GM15510 (cell line): ENCODE results near the gene MXRA5.

ENCODE experiments used
- POLR2A ChIP-seq: IDR thresholded peaks from 3 replicates; pipeline ENCODE4 v1.6.1; 2011; ENCODE audit warnings: borderline replicate concordance; ENCODE audit not compliant: insufficient read length; ENCODE audit errors: extremely low read depth

MXRA5 gene

DNA sequence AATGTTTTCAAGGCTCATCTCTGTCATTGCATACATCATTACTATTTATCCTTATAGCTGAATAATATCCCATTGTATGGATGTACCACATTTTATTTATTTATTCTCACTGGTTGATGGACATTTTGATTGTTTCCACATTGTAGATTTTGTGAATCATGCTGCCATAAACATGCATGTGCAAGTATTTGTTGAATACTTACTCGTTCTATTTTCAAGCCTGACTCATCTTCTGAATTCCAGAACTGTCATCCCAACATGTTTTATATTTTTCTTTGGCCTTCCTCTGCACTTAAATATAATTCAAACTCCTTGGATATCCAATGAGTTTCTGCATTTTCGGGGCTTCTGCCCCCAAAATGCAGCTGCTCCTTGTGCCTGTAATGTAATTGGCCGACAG, 77.6 kb downstream of the MXRA5 start:
- no peak for TF ChIP-seq POLR2A

DNA sequence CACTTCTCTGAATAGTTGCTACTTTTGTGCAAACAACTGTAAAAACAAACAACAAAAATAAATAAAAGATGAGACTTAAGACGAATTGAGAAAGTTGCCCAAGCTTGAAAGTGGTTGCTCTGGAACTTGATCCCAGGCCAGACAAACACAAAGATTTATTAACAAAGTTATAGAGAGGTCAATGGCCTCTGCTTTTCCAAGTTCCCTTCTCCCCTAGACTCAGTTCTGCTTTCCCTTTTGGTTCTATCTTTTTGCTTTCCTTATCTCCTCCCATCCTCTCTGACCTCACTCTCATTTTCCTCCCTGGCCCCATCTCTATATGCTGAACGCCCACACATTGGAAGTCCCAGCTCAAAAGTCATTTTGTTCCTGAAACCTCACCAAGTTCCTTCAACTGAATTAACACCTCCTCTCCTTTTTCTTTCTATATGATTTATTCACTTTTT, 82.7 kb downstream of the MXRA5 start:
- no peak for TF ChIP-seq POLR2A

DNA sequence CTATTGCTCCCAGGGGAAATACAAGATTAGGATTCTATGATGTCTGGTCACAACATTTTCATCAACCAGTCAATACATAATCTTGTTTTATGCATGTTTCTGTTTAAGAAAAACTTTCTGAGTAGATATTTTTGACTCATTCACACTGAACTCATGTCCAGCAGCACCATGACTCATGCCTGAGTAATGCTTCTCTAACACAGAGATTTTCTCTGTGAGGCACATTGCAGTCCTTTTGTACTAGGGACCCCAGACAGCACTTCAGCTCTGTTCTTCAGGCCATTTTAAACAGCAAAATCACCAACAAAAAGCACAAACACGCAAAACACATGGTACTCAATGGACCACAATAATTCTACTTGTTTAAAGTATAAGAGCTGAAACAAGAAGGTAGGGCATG, 83.6 kb downstream of the MXRA5 start:
- TF ChIP-seq POLR2A = no peak
